ENCODE data around the gene CHRNA5. TPM values are rescaled to one million over a fixed set of nuclear protein-coding genes. Genes with fewer than 3 reads are reported as not detected.
A peak's percentile ranks its signal among the peaks of the same experiment; 100 is the strongest.

The CHRNA5 gene
- total and polyA plus RNA-seq, 7 donors, result 0.92 to 3.8 (median 1.8) TPM

GRCh38 chr15:78620021-78620526, 54.8 kb downstream of the CHRNA5 start:
- Histone ChIP-seq H3K9me3 (no peaks in the 10 kb centered on the region), H3K36me3 (no peaks in the 10 kb centered on the region), H3K4me3 (peak overlapping the region; percentile 32 to 58 (median 45)), H3K27me3 (peaks cover 0 to 32% (median 12%) of the 10 kb centered on the region in 3 donors), H3K27ac (peak overlapping the region in 2 of 4 donors; percentile 65 to 81), H3K4me1 (peaks cover 0 to 33% (median 27%) of the 10 kb centered on the region in 4 donors)
- intact Hi-C loops (cut with DNase I), result no loop called here
- WGBS, 2 donors, result 1 to 3% methylated on average over 41 of the region's 41 CpGs
- no peak for TF ChIP-seq POLR2AphosphoS5 (IDR thresholded peaks at IDR 0.05)
- TF ChIP-seq CTCF (IDR thresholded peaks at IDR 0.05), result peak in 1 of 4 experiments; percentile 26
- no peak for DNase-seq

DNA sequence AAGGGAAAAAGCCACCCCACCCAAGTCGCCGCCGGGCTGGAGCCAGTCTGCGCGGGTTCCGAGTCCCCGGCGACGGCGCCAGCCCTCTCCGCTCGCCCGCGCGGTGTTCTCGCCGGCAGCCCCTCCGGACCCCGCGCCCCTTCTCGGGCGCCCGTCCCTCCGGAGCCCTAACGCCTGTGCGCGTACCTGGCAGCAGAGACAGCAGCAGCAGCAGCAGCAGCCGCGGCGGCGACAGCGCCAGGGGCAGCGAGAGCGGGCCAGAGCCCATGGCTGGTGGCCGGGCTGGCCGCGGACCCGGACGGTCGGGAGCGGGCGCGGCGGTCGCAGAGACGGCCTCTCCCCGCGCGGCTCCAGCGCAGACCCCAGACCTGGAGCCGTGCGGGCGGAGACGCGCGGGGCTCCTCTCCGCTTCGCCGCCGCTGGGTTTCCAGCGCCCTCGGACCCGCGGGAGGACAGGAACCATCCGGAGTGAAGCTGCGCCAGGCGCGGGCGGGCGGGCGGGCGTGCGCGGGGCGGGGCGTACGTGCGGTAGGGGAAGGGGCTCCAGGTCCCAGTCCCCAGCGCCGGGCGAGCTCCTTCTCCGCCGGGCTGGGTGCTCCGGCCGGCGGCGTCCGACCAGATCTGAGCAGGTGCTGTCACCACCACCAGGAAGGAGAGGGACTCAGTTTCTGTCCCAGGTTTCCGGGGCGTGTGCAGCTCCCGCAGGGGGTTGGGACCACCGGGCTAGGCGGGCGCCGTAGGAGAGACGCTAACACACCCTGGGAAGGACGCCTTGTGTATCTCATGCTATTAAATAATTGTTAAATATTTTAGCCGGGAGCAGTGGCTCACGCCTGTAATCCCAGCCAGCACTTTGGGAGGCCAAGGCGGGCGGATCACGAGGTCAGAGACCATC, 55.5 kb downstream of the CHRNA5 start, which contains the start of gene CHRNA3:
CHRNA3 (minus strand) TSS at position 470 of the 895 bp plus-strand sequence; CDS start at position 268, 202 bp downstream.
- intact Hi-C loops (cut with DNase I), result no loop called here
- Histone ChIP-seq H3K4me1 (peaks cover 0 to 33% (median 27%) of the 10 kb centered on the region in 4 donors), H3K27me3 (peaks cover 0 to 32% (median 12%) of the 10 kb centered on the region in 3 donors), H3K4me3 (peak within 1 kb of the TSS; percentile 32 to 58 (median 45)), H3K9me3 (no peaks in the 10 kb centered on the region), H3K36me3 (no peaks in the 10 kb centered on the region), H3K27ac (peak within 1 kb of the TSS in 2 of 4 donors; percentile 65 to 81)
- WGBS, 2 donors, result 3% methylated on average over 102 of the region's 102 CpGs
- no peak for DNase-seq
- TF ChIP-seq POLR2A (IDR thresholded peaks at IDR 0.05) (no peak), EP300 (IDR thresholded peaks at IDR 0.05) (no peak)

GRCh38 chr15:78621810-78622402, 56.6 kb downstream of the CHRNA5 start:
- DNase-seq, result no peak
- no peaks in the 10 kb centered on the region for H3K9me3 ChIP-seq
- no peak overlapping the region for H3K27ac ChIP-seq
- H3K27me3 ChIP-seq, result peaks cover 0 to 32% (median 12%) of the 10 kb centered on the region in 3 donors
- no peak overlapping the region for H3K4me3 ChIP-seq
- H3K4me1 ChIP-seq, result peaks cover 0 to 33% (median 27%) of the 10 kb centered on the region in 4 donors
- intact Hi-C loops (cut with DNase I), result no loop called here
- 67 to 69% methylated on average over 10 of the region's 10 CpGs for WGBS, 2 donors
- TF ChIP-seq POLR2A (IDR thresholded peaks at IDR 0.05) (no peak), EP300 (IDR thresholded peaks at IDR 0.05) (no peak), POLR2AphosphoS5 (IDR thresholded peaks at IDR 0.05) (no peak), CTCF (IDR thresholded peaks at IDR 0.05) (no peak)
- no peaks in the 10 kb centered on the region for H3K36me3 ChIP-seq

DNA sequence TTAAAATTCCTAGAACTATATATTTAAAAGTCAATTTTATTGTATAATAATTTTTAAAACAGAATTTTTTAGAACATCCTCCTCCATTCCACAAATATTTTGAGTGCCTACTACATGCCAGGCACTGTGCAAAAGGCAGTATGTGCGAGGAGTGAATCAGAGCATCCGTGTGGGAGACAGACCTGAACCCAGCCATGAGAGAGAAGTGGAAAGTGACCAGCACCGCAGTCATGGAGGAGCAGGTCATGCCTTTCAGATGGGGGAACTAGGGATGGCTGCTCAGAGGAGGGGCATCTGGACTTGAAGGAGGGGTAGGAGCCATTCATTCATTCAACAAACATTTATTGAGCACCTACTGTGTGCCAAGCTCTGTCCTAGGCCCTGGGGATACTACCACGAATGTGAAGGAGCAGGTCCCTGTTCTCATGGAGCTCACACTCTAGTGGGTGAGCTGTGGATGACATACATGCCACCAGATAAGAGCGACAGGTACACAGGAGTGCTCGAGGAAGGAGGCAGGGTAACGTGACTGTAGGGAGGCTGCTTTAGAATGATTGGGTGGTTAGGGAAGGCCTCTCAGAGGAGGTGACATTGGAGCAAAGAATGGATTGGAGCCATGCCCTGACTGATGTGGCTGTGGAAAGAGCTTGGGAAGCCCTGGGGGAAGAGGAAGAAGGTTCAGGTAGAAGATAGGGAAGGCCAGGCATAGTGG, 58.6 kb downstream of the CHRNA5 start:
- no peak for DNase-seq
- H3K27me3 ChIP-seq, result peaks cover 0 to 29% (median 12%) of the 10 kb centered on the region in 3 donors
- peaks cover 0 to 24% (median 22%) of the 10 kb centered on the region in 4 donors for H3K4me1 ChIP-seq
- H3K9me3 ChIP-seq, result no peaks in the 10 kb centered on the region
- WGBS, 2 donors, result 86 to 89% methylated on average over 7 of the region's 7 CpGs
- H3K27ac ChIP-seq, result no peak overlapping the region
- intact Hi-C loops (cut with DNase I), result no loop called here
- H3K36me3 ChIP-seq, result no peaks in the 10 kb centered on the region
- TF ChIP-seq EP300 (IDR thresholded peaks at IDR 0.05) (no peak), POLR2A (IDR thresholded peaks at IDR 0.05) (no peak), POLR2AphosphoS5 (IDR thresholded peaks at IDR 0.05) (no peak), CTCF (IDR thresholded peaks at IDR 0.05) (no peak)
- H3K4me3 ChIP-seq, result no peak overlapping the region

Measured in sigmoid colon (tissue), 7 donors.